GM21367 (cell line): ENCODE results near the gene ZNF503.

Experiments used
- ATAC-seq: cut with Tn5 transposase; IDR thresholded peaks from one replicate; pipeline ENCODE4 v1.9.1; 2021; ENCODE audit not compliant: unreplicated experiment

ZNF503 gene

GRCh38 chr10:75358132-75358531, 43.4 kb downstream of the ZNF503 start:
- no peak for ATAC-seq

- ATAC-seq: no peak
Observed at GRCh38 chr10:75357500-75357899, 44.1 kb downstream of the ZNF503 start.

- ATAC-seq: no peak
Observed at GRCh38 chr10:75356484-75356883, 45.1 kb downstream of the ZNF503 start.

- no peak for ATAC-seq
Observed at GRCh38 chr10:75355706-75356105, 45.9 kb downstream of the ZNF503 start.

GRCh38 chr10:75353183-75353582, 48.4 kb downstream of the ZNF503 start:
- ATAC-seq: no peak

- no peak for ATAC-seq
Observed at GRCh38 chr10:75352650-75353049, 48.9 kb downstream of the ZNF503 start.

- no peak for ATAC-seq
Observed at GRCh38 chr10:75351637-75352036, 49.9 kb downstream of the ZNF503 start.

- ATAC-seq: no peak
Observed at GRCh38 chr10:75350791-75351190, 50.8 kb downstream of the ZNF503 start.
